Progenitor cell of endocrine pancreas (in vitro differentiated cells): ENCODE measurements around the gene ACBD3. TPM values are rescaled to one million over a fixed set of nuclear protein-coding genes. Genes with fewer than 3 reads are reported as not detected.

Experiments used
- DNase-seq: peaks from one replicate; pipeline ENCODE4 v3.0.0; 2021; ENCODE audit warnings: low spot score; ENCODE audit not compliant: unreplicated experiment
- H3K27ac Mint-ChIP-seq: 2 replicates; pipeline ENCODE4 v1.8.0; 2021; ENCODE audit warnings: mild to moderate bottlenecking, moderate library complexity, mixed read lengths
- H3K27me3 Mint-ChIP-seq: 2 replicates; pipeline ENCODE4 v1.8.0; 2021; ENCODE audit warnings: mixed read lengths
- H3K36me3 Mint-ChIP-seq: 2 replicates; pipeline ENCODE4 v1.8.0; 2022; ENCODE audit warnings: mixed read lengths; ENCODE audit not compliant: insufficient read depth
- H3K4me1 Mint-ChIP-seq: 2 replicates; pipeline ENCODE4 v1.8.0; 2021; ENCODE audit warnings: low read depth, mixed read lengths
- H3K4me3 Mint-ChIP-seq: 2 replicates; pipeline ENCODE4 v1.8.0; 2021; ENCODE audit warnings: low read depth, mild to moderate bottlenecking, moderate library complexity, mixed read lengths
- H3K9me3 Mint-ChIP-seq: 2 replicates; pipeline ENCODE4 v1.8.0; 2021; ENCODE audit warnings: low read depth, mixed read lengths
- CTCF ChIP-seq: fragments of 200-600 bp; sonication (generic); IDR thresholded peaks from one replicate; pipeline ENCODE4 v1.5.0; 2021; ENCODE audit warnings: antibody characterized with exemption, mild to moderate bottlenecking; ENCODE audit not compliant: unreplicated experiment
- total RNA-seq: library from RNA; stranded (reverse); gene quantifications from 2 replicates; pipeline ENCODE4 v1.2.1, GENCODE V29; 2021

ACBD3 gene
- total RNA-seq, 1 donor from 2014 or later: 29.3 TPM

GRCh38 chr1:226098870-226099835, 87.4 kb downstream of the ACBD3 start:
- Mint-ChIP-seq H3K4me3 (no peak overlapping the region), H3K9me3 (no peaks in the 10 kb centered on the region), H3K4me1 (peaks cover 2% of the 10 kb centered on the region), H3K27ac (no peak overlapping the region), H3K36me3 (no peaks in the 10 kb centered on the region), H3K27me3 (peaks cover 24% of the 10 kb centered on the region)
- no peak for TF ChIP-seq CTCF
- DNase-seq: no peak

- Mint-ChIP-seq H3K9me3 (no peaks in the 10 kb centered on the region), H3K4me1 (peaks cover 2% of the 10 kb centered on the region), H3K36me3 (no peaks in the 10 kb centered on the region), H3K4me3 (no peak overlapping the region), H3K27me3 (peaks cover 24% of the 10 kb centered on the region), H3K27ac (no peak overlapping the region)
- no peak for DNase-seq
- no peak for TF ChIP-seq CTCF
Observed at GRCh38 chr1:226097866-226098625, 88.5 kb downstream of the ACBD3 start.

- no peak for TF ChIP-seq CTCF
- Mint-ChIP-seq H3K9me3 (no peaks in the 10 kb centered on the region), H3K4me3 (no peak overlapping the region)
Observed at GRCh38 chr1:226095286-226095685, 91.3 kb downstream of the ACBD3 start.

More at GRCh38 chr1:226095286-226095685, 91.3 kb downstream of the ACBD3 start:
- Mint-ChIP-seq H3K4me1 (no peaks in the 10 kb centered on the region), H3K27ac (no peak overlapping the region), H3K36me3 (no peaks in the 10 kb centered on the region), H3K27me3 (peaks cover 21% of the 10 kb centered on the region)
- DNase-seq: no peak

Other genes with a start within 250 kb of the ACBD3 start
- gene LEFTY2, start 245.5 kb downstream of the ACBD3 start, total RNA-seq: 0.22 and 0.51 TPM in 2 replicates
- gene SDE2, start 187.4 kb downstream of the ACBD3 start, total RNA-seq: 15.0 and 15.1 TPM in 2 replicates
- gene H3-3A, start 124.0 kb downstream of the ACBD3 start, total RNA-seq: 1,238 and 1,313 TPM in 2 replicates
- gene MIXL1, start 36.9 kb upstream of the ACBD3 start, total RNA-seq: 1.5 and 1.7 TPM in 2 replicates
- gene LIN9, start 122.4 kb upstream of the ACBD3 start, total RNA-seq: 8.2 and 8.6 TPM in 2 replicates
- 153 and 159 TPM in 2 replicates for gene PARP1, start 221.4 kb upstream of the ACBD3 start, total RNA-seq